SKM-1 (cell line): ENCODE measurements around the gene ELK4.

Source experiments
- DNase-seq: peaks from one replicate; lab custom pipeline; 2025; ENCODE audit not compliant: unreplicated experiment; lab: John Stamatoyannopoulos, UW

Gene ELK4, protein sequence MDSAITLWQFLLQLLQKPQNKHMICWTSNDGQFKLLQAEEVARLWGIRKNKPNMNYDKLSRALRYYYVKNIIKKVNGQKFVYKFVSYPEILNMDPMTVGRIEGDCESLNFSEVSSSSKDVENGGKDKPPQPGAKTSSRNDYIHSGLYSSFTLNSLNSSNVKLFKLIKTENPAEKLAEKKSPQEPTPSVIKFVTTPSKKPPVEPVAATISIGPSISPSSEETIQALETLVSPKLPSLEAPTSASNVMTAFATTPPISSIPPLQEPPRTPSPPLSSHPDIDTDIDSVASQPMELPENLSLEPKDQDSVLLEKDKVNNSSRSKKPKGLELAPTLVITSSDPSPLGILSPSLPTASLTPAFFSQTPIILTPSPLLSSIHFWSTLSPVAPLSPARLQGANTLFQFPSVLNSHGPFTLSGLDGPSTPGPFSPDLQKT

DNA sequence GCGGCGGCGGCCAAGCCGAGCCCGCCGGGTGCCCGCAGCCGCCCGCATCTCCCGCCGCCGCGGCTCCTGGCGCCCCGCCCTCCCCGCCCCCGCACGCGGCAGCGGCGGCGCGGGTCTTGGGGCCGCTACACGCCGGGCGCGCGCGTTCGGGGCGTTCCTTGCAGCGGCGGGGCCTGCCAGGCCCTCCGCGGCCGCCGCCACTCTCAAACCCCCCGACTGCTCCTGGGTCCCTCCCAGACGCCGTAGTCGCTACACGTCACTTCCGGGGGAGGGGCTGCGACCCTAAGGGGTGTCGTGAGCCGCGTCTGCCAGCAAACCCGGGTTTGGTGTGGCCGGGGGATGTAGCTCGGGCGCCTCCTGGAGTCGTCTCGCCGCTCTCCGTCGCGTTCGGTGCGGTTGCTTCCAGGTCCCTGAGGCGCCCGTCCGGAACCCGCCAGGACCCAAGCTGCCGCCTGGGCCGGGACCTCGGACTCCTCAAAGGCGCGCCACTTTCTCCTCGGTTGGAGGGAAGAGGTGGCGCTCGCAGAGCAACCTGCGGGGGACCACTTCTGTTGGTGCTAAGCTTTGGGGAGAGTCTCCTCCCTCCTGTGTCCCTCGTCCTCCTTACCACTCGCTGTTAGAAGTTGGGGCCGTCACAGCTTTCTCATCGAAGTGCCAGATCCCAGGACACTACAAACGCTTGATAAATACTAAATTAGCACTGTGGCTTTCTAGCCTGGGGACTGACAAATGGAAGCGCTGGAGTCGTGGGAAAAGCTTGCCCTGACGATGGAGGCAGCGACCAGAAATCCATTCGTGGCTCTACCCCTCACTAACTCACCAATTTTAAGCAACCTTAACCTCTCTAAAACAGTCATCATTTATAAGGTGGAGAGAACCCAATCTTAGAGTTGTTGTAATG lies at the start of gene ELK4:
Gene ELK4 (minus strand): TSS at position 244 of the 901 bp plus-strand sequence. CDS start 8,129 bp downstream, outside the sequence.
- peak; percentile 94 for DNase-seq

DNA sequence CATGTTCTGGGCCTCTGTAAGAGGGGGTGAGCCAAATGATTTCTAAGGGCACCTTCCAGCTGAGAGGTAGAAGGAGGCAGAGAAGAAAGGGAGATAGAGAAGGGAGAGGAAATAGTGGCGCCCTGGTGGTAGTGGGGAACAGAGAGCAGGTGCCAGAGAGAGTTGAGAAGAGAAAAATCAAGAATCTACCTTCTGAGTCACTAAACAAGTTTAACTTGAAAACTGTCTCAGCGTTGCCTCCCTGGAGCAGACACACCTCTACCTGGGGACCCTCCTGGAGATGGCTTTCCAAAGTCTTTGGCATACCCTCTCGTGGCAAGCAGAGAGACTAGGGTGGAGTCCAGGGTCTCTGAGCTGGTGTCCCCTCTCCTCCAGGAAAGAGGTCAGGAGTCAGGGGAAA lies 49.6 kb upstream of the ELK4 start:
- DNase-seq = no peak

DNA sequence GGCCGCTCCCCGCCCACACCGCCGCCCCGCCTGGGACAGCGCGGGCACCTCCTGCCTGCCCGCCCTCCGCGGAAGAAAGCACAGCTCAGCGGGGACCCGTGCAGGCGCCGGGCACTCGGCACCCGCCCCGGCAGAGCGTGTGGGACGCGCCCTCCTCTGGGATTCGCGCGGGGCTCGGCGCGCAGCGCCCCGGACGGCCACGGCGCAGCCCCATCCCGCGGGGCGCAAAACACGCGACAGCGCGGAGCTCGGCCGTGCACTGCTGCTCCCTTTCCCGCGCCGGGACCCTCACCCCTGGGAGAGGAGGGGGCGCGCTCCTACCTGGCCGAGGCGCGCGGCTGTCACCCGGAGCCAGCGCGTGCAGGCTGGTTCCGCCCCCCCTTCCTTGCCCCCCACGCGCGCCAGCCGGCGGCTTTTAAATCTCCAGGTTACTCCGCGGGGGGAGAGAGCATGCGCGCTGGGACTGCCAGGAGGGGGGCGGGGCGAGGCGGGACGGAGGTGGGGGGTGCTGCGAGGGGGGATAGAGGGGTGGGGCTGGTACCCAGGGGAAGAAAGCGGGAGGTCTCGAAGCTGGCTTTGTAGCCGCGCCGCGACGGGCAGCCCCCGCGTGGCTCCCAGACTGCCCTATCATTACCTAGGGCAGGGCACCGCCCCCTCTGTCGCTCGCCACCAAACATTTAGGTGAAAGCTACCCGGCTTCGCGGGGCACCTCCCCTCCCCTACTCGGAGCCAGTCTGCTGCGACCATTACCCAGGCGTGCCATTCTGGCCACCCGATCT lies 48.5 kb upstream of the ELK4 start, which contains the start of gene SLC45A3:
Gene SLC45A3 (minus strand): TSS at position 437 of the 779 bp plus-strand sequence. CDS start 15,853 bp downstream, outside the sequence.
- DNase-seq = no peak

DNA sequence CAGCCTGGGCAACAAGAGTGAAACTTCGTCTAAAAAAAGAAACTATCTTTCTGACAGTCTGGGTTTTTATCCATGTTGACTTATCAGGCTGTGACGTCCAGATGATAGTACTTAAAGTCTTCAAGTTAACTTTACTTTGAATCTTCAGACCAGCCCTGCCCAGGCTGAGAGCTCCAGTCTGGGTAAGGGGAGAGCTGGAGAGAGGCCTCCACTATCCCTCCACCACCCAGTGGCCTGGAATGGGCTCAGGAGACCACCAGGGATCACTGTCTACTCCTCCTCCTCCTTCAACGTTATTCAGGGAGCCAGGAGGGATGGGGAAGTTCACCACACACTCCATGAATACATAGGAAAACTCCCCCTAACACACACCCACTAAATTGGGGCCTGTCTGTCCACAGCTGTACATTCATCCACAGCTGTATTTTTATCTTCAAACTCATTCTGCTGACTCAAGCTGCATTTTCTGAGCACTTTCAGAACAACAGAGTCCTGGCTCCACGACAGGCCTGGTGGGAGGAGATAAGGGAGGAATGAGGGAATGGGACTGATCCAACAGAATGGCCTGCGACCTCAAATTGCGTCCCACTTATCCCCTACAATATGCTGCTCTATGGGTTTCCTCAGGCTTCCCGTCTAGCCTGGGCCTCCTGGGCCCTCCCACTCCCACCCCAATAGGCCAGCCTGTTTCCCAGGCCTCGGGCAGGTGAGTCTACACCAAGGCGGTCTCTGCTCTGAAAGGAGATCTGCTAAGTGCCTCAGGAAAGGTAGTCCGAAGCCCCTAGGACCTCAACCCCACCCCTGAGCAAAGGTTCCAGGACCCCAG lies 46.7 kb upstream of the ELK4 start:
- no peak for DNase-seq

DNA sequence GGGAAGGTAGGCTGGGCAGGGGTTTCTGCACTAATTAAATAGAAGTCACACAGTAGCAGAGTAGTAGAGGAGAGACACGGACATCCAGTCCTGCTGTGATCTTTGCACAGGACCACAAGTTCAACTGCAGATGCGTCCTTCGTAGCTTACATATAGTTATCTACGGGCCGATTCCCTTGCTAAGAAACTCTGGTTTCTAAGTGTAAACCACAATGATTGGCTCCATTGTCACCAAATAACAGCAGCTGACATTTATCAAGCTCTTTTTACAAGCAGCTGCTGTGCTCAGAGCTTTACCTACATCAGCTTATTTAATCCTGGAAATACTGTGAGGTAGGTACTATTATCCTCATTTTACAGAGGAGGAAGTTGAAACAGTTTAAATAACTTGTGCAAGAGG lies 45.4 kb upstream of the ELK4 start:
- no peak for DNase-seq

DNA sequence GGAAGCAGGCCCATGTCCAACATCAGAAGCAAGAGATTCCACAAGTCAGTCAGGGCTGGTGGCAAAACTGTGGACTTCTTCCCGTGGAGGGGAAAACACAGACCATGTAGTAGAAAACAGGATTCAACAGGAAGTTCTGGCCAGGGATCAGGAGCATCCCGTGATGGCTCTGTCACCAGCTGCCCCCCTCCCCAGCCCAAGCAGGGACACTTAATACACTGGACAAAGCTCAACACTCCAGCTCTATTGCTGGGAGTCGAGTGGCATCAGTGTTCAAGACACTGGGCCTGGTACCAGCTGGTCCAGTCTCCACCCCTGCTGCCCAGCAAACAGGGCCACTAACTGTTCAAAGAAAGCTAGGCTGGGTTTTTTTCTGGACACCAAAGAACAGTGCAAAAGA lies 44.8 kb upstream of the ELK4 start:
- no peak for DNase-seq

DNA sequence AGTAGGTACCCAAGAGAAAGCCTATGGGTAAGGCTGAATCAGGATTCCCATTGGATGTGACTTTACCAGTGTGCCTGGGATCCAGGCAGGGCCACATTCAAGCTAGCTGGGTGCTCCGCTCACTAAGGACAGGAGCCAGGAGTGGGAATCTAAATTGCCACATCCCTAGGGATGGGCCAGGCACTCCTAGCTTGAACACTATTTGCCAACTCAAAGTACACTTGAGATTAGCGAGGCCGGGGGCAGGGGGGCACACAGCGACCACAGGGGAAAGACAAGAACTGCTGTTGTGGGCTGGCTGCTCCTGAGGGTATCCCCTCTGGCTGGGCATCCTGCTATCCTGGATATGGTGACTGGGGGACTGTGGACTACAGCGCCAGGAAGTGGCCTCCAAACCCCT lies 44.2 kb upstream of the ELK4 start:
- no peak for DNase-seq

DNA sequence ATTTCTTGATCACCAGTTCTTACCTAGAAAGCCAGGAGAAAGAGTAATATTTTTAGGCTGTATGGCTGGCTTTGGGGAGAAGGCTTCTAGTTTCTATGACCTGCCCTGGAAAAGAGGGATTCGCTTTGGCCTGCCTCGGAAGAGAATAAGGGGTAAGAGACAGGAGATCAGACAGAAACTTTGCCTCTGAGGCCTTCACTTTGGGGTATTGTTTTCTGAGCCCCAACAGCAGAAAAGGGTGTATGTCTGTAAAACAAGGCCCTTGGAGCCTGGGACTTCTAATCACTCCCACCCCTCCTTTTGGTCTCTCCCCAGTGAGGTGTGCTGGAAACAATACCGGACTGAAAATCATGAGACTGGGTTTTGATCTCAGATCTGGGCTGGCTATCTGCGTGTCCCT lies 43.4 kb upstream of the ELK4 start:
- no peak for DNase-seq

DNA sequence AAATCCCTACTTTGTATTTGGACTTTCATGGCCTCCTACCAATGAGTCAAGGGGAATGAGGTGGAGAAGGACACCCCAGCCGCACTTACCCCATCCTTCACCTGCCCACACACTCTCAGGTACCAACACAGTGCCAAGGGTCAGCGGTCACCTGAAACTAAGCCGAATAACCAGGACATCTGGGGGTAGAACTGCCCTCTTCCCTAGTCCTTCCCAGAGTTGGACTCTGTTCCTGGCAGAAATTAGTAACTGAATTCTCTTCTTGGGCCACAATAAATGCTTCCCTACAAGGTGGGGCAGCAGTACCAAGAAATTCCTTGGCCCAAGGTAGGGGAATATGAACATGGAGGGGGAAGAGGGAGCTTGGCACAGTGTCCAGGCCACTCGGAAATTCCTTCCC lies 41.2 kb upstream of the ELK4 start:
- no peak for DNase-seq

DNA sequence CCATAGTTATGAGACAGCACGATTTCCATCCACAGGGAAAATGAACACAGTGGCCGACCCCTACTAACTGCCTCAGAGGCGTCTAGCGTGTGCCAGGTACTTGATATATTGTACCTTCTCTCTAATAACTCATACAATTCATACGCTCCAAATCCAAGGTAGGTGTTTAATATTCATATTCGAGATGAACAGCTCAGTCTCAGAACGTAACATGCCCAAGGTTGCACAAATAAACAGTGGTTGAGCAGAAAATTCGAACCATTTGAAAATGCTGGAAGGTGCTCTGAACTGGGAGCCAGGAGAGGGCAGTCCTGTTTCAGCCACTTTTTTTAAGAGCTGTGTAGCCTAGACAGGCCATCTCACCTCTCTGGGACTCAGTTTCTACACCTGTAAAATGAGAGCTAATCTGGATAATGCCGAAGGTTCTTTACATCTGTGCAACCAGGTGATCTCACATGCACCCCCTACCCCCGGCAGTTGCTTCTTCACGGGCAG lies 40.6 kb upstream of the ELK4 start:
- no peak for DNase-seq

DNA sequence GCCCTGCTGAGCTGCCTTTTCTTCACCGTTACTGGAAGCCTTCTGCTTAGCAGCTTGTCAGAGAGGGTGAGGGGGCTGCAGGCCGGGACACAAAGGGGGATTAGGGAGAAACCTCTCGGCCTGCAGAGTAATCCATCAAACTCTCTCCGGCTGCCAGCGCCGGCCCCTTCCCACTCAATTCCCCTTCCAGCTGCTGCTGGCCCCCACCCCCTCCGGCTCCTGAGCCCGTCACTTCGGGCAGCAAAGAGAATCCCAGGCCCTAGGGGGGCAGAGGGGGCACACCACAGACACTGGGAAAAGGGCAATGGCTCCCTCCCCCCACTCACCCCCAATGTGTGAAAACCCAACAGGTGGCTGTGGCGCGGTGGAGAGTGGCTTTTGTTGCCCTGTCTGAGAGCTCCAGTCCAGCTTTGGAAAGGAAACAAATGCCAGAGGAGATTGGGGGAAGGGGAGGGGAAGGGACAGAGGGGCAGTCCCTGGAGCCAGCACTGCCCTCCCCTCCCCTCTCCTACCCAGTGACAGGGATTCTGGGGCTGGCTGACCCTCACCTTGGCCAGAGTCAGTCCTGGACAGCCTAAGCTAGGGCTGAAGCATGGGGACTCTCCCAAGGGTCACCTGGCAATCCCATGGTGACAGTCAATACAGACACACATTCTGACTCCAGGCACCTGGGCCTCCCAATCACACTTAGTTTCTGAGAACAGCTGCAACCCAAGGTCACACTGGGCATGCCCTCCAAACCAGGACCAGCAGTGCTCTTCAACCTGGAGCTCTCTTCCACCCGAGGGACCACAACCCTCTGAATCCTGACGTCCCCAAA lies 39.0 kb upstream of the ELK4 start:
- DNase-seq = no peak

DNA sequence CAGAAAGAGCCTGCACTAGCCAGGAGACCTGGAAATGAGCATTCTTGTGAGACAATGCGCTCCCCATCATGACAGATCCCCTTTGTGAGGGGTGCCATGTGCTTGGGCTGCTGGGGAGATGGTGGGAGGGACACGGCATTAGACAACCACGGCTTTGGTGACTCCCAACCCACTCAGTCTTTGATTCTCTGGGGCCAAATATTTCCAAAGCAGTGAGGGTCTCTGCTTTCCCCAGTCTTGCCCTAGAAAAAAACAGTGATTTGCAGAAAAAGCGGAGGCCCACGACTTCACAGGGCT lies 38.3 kb upstream of the ELK4 start:
- no peak for DNase-seq

DNA sequence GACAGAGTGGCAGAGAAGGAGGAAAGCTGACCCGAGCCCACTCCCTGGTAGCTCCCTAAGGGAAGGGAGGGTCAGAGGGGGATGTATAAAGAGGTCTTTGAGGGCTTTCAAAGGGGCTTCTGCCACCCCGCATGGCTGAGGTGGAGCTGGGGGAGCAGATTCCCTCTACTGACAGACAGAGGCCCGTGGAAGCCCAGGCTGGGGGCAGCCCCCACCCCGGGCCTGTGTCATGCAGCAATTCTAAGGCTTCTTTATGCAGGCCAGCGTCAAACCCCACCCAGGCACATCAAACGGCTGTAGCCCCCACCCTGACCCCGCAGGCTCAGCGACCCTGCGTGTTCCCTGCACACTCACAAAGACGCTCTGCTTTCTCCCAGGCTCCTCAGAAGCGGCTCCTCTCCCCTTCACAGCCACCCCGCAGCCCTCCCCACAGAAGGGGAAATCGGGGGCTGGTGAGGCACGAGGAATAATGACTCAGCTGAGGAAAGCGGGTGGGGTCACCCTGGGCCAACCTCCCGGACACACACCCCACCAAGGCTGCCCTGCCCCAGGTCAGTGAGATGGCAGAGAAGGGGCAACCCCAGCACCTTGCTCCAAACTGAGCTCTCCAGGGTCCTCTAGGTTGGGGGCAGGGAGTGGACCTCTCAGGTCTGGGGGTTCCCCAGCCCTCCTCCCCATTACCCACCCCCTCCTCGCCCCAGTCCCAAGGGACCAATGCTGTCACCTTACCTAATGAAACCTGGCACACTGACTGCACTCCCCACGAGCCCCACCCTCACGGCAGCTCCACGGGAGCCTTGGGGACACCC lies 37.7 kb upstream of the ELK4 start:
- no peak for DNase-seq

DNA sequence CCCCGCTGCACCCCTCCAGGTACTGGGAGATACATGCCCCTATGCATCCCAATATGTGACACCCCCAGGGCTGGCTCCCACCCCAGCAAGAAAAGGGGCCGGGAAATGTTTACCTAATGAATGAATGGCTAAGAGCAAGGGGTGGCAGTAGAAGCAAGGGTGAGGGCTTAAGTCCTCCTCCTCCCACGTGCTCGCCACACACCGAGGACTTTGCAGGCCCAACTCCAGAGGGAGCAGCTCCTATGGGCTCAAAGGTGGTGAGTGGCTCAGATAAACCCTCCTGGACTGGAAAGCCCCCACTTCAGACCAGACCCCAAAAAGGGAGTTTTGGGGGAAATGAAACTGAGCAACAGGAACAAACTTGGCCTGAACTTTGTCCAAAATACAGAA lies 37.1 kb upstream of the ELK4 start:
- no peak for DNase-seq

DNA sequence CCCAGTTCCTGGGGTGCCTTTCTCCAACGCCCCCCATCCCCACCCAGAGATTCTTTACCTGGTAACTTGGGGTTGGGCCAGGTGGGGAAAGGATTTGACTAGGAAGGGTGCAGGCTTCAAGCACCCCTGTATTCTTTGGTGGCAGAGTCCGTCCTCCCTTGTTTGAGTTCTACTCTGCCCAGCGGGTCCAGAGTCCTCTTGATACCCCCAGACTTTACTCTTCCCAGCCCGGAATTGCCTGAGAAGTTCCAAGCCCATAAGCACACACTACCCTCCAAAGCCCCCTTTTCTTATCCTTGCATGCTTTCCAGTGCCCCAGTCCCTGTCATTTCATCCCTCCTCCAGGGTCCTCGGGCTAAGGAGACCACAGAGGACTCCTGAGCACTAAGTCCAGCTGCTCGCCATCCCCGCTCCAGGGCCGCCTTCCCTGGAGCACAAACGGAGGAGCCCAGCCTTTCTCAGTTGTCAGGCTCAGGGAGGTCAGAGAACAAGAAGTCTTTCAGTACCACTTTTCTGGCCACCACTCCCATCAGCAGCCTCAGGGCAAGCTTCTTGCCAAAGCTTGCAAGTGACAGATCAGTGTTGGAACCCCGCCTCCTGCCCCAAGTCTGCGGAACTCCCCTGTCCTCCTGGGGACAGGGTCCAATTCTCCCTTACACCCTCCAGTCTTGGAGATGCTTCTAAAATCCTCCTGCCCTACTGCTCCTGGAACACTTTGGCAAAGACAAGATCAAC lies 36.3 kb upstream of the ELK4 start:
- no peak for DNase-seq

DNA sequence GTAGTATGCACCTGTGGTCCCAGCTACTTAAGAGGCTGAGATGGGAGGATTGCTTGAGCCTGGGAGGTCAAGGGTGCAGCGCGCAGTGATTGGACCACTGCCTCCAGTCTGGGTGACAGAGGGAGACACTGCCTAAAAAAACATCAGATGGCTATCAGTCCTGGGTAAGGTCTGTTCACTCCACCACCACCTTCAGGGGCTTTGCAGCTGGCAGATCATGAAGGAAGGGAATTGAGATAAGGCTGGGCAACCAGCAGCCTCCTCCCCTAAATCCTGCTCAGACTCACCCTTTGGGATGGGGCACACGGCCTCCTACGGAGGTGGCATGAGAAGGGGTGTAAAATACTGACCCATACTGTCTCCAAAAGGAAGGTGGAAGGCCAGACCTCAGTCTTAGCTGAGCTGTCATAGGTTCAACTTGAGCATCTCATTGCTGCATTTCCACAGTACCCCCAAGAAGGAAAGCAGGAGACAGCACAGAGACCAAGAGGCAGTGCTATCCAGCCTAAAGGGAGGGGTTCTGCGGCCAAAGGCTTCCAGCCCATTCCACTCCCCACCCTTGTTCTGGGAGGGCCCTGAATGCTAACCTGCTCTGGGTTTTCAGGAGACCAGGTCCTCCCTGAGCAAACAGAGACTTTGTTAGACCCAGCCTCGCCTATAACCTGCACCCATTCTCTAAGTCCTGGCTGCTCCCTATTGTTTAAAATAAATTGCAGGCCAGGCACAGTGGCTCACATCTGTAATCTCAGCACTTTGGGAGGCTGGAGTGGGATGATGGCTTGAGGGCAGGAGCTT lies 34.8 kb upstream of the ELK4 start:
- no peak for DNase-seq
